GM23248 (cell line): ENCODE data around the gene XYLT2.

Source experiments
- EZH2 ChIP-seq: fragments of 200-600 bp; sonication (generic); IDR thresholded peaks from 2 replicates; pipeline ENCODE4 v1.6.1; 2018; ENCODE audit warnings: antibody characterized with exemption, mild to moderate bottlenecking; ENCODE audit not compliant: insufficient read depth, poor library complexity, severe bottlenecking
- EZH2phosphoT487 ChIP-seq: fragments of 200-600 bp; sonication (generic); IDR thresholded peaks from 2 replicates; pipeline ENCODE4 v1.6.1; 2018; ENCODE audit warnings: antibody characterized with exemption, moderate library complexity, mild to moderate bottlenecking, low read depth; ENCODE audit not compliant: insufficient read depth

- TF ChIP-seq EZH2phosphoT487, result no peak
- TF ChIP-seq EZH2, result no peak
Measured at GRCh38 chr17:50328363-50329325, 17.3 kb upstream of the XYLT2 start.
